Gastroesophageal sphincter (tissue), 3 donors: Measurements from ENCODE around the gene PIP4K2B.

Source experiments
- EP300 ChIP-seq: sonication (generic); formaldehyde crosslinking; IDR thresholded peaks from one replicate; pipeline ENCODE4 v1.6.1; 2017; ENCODE audit warnings: antibody characterized with exemption, mild to moderate bottlenecking
- POLR2AphosphoS5 ChIP-seq: sonication (generic); formaldehyde crosslinking; IDR thresholded peaks from one replicate; pipeline ENCODE4 v1.6.1; 2017; ENCODE audit warnings: antibody characterized with exemption
- TF ChIP-seq, protein P1 (sequence below), 4 experiments: fragments of 200-600 bp in 2 of 4; fragments of 450-650 bp in 2 of 4; sonication (generic) in 1 of 4; IDR thresholded peaks; one replicate each; pipeline ENCODE4 v1.5.1; 2017 to 2019; ENCODE audit warnings: antibody characterized with exemption in 4 of 4, mild to moderate bottlenecking in 2 of 4, moderate library complexity in 2 of 4

DNA sequence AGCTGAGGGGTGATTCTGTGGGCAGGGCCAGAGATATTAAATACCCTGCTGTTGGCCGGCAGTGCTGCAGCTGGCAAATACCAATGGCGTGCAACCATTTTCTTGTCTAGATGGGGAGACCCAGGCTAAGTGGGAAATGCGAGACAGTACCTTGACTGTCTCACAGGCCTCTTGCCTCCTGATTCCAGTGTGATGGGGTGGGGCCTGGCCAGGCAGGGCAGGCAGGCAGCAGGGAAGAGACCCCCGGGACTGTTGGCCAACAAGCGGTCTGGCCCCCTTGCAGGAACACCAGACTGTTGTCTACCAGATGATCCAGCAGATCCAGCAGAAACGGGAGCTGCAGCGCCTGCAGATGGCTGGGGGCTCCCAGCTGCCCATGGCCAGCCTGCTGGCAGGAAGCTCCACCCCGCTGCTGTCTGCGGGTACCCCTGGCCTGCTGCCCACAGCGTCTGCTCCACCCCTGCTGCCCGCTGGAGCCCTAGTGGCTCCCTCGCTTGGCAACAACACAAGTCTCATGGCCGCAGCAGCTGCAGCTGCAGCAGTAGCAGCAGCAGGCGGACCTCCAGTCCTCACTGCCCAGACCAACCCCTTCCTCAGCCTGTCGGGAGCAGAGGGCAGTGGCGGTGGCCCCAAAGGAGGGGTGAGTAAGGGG, 74.9 kb downstream of the PIP4K2B start:
- TF ChIP-seq POLR2AphosphoS5: peak; percentile 9
- TF ChIP-seq, protein P1, sequence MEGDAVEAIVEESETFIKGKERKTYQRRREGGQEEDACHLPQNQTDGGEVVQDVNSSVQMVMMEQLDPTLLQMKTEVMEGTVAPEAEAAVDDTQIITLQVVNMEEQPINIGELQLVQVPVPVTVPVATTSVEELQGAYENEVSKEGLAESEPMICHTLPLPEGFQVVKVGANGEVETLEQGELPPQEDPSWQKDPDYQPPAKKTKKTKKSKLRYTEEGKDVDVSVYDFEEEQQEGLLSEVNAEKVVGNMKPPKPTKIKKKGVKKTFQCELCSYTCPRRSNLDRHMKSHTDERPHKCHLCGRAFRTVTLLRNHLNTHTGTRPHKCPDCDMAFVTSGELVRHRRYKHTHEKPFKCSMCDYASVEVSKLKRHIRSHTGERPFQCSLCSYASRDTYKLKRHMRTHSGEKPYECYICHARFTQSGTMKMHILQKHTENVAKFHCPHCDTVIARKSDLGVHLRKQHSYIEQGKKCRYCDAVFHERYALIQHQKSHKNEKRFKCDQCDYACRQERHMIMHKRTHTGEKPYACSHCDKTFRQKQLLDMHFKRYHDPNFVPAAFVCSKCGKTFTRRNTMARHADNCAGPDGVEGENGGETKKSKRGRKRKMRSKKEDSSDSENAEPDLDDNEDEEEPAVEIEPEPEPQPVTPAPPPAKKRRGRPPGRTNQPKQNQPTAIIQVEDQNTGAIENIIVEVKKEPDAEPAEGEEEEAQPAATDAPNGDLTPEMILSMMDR (IDR thresholded peaks at IDR 0.05): no peak
- no peak for TF ChIP-seq EP300
